Natural killer cell (primary cell): Measurements from ENCODE around the gene ZCCHC14. TPM values are rescaled to one million over a fixed set of nuclear protein-coding genes. Genes with fewer than 3 reads are reported as not detected.
"Not testable (repeated sequence)": the region's sequence is repeated elsewhere in the genome, so short reads cannot be mapped to it uniquely, and the experiment has no call there.

ENCODE experiments used
- ATAC-seq, 3 donors: fragments of 150-1000 bp in 2 of 3; fragments of 200-7000 bp in 1 of 3; cut with Tn5 transposase; 1 replicate in 1 of 3; 2 replicates in 2 of 3; pipeline ENCODE4 v1.10.0; 2021; ENCODE audit warnings: mild to moderate bottlenecking in 2 of 3, moderate library complexity in 2 of 3
- DNase-seq, 2 donors: peaks; one replicate each; pipeline versions ENCODE4 v3.0.0 to v3.0.0-alpha.2; 2013 to 2021; ENCODE audit warnings: mixed read lengths in 1 of 2
- H3K27ac ChIP-seq: one replicate; pipeline ENCODE4 v1.5.1; 2013; ENCODE audit warnings: mild to moderate bottlenecking, low read length
- H3K27me3 ChIP-seq: one replicate; pipeline ENCODE4 v1.6.1; 2013; ENCODE audit warnings: low read length; ENCODE audit not compliant: control insufficient read depth, insufficient read depth
- H3K36me3 ChIP-seq: one replicate; pipeline ENCODE4 v1.6.1; 2013; ENCODE audit warnings: low read length; ENCODE audit not compliant: control insufficient read depth, insufficient read depth
- H3K4me1 ChIP-seq: one replicate; pipeline ENCODE4 v1.6.1; 2013; ENCODE audit warnings: low read length; ENCODE audit not compliant: control insufficient read depth, insufficient read depth
- H3K4me3 ChIP-seq: one replicate; pipeline ENCODE4 v1.5.1; 2013; ENCODE audit warnings: low read length
- H3K9me3 ChIP-seq: one replicate; pipeline ENCODE4 v1.6.1; 2013; ENCODE audit warnings: low read length; ENCODE audit not compliant: control insufficient read depth, insufficient read depth
- H3K27ac Mint-ChIP-seq, 2 donors: one replicate each; pipeline ENCODE4 v1.8.0; 2022; ENCODE audit warnings: mild to moderate bottlenecking in 2 of 2, mixed read lengths in 2 of 2, moderate library complexity in 1 of 2
- H3K27me3 Mint-ChIP-seq, 2 donors: one replicate each; pipeline ENCODE4 v1.8.0; 2022; ENCODE audit warnings: low read depth in 2 of 2, mixed read lengths in 2 of 2
- H3K36me3 Mint-ChIP-seq: one replicate; pipeline ENCODE4 v1.8.0; 2022; ENCODE audit warnings: mixed read lengths
- H3K4me1 Mint-ChIP-seq, 2 donors: one replicate each; pipeline ENCODE4 v1.8.0; 2022; ENCODE audit warnings: mixed read lengths in 2 of 2
- H3K4me3 Mint-ChIP-seq: one replicate; pipeline ENCODE4 v1.8.0; 2022; ENCODE audit warnings: mild to moderate bottlenecking, moderate library complexity, mixed read lengths
- H3K9me3 Mint-ChIP-seq, 2 donors: one replicate each; pipeline ENCODE4 v1.8.0; 2022; ENCODE audit warnings: mixed read lengths in 2 of 2
- CTCF ChIP-seq: fragments of 200-600 bp; IDR thresholded peaks from one replicate; pipeline ENCODE4 v1.8.0; 2022; ENCODE audit warnings: antibody characterized with exemption
- WGBS: methylation state at CpG from one replicate; pipeline ENCODE4 v1.1.7; 2013; ENCODE audit warnings: missing lambda C conversion rate; ENCODE audit not compliant: insufficient coverage; 5-methylcytosine and 5-hydroxymethylcytosine counted together
- intact Hi-C: fragments of 100-400 bp; cut with micrococcal nuclease; formaldehyde crosslinking; loops from one replicate; pipeline ENCODE4 v1.14.2; 2022
- total RNA-seq, 4 donors: library from RNA; stranded (reverse); fragments of 120-200 nt in 1 of 4; gene quantifications; one replicate each; pipeline versions ENCODE4 v1.2.3 to v1.2.4, GENCODE V29; 2013 to 2022

Gene ZCCHC14
- total RNA-seq, 3 donors from 2014 or later (not counting 1 experiment from before 2014, with no cell fraction given) = 12.2 to 20.9 (median 19.2) TPM

GRCh38 chr16:87526238-87526947 lies 33.6 kb upstream of the ZCCHC14 start:
- Histone ChIP-seq H3K27ac (no peak overlapping the region), H3K4me1 (no peaks in the 10 kb centered on the region), H3K9me3 (no peaks in the 10 kb centered on the region), H3K4me3 (no peak overlapping the region), H3K27me3 (no peaks in the 10 kb centered on the region), H3K36me3 (no peaks in the 10 kb centered on the region)
- Mint-ChIP-seq H3K27ac (no peak overlapping the region), H3K4me1 (no peaks in the 10 kb centered on the region), H3K27me3 (peaks cover 15 to 17% of the 10 kb centered on the region in 2 donors), H3K36me3 (peaks cover 8% of the 10 kb centered on the region), H3K4me3 (no peak overlapping the region), H3K9me3 (peaks cover 0 to 8% of the 10 kb centered on the region in 2 donors)
- ATAC-seq (no peak), DNase-seq (no peak)
- TF ChIP-seq CTCF = no peak
- intact Hi-C loops = no loop called here
- WGBS = 89% methylated on average over 5 of the region's 6 CpGs

- ATAC-seq (no peak), DNase-seq (no peak)
- 68% methylated on average over 3 of the region's 4 CpGs for WGBS
- H3K9me3 ChIP-seq = no peaks in the 10 kb centered on the region
- no peaks in the 10 kb centered on the region for H3K4me1 Mint-ChIP-seq
- peaks cover 8% of the 10 kb centered on the region for H3K36me3 Mint-ChIP-seq
- no peaks in the 10 kb centered on the region for H3K27me3 ChIP-seq
- no peak overlapping the region for H3K4me3 Mint-ChIP-seq
- peaks cover 0 to 6% of the 10 kb centered on the region in 2 donors for H3K9me3 Mint-ChIP-seq
- H3K27ac Mint-ChIP-seq = no peak overlapping the region
- H3K36me3 ChIP-seq = no peaks in the 10 kb centered on the region
- H3K4me3 ChIP-seq = no peak overlapping the region
- no peak overlapping the region for H3K27ac ChIP-seq
- TF ChIP-seq CTCF = no peak
- H3K27me3 Mint-ChIP-seq = peaks cover 10 to 23% of the 10 kb centered on the region in 2 donors
- no peaks in the 10 kb centered on the region for H3K4me1 ChIP-seq
- intact Hi-C loops = no loop called here
Measured at GRCh38 chr16:87525352-87525751, 32.5 kb upstream of the ZCCHC14 start.

GRCh38 chr16:87524407-87524806 lies 31.6 kb upstream of the ZCCHC14 start:
- WGBS = 81% methylated on average over 4 of the region's 4 CpGs
- Histone ChIP-seq H3K9me3 (no peaks in the 10 kb centered on the region), H3K4me3 (no peak overlapping the region), H3K36me3 (no peaks in the 10 kb centered on the region), H3K4me1 (no peaks in the 10 kb centered on the region), H3K27ac (no peak overlapping the region), H3K27me3 (no peaks in the 10 kb centered on the region)
- DNase-seq = no peak
- no peak for ATAC-seq
- Mint-ChIP-seq H3K4me3 (no peak overlapping the region), H3K36me3 (peaks cover 3% of the 10 kb centered on the region), H3K27me3 (peaks cover 8 to 26% of the 10 kb centered on the region in 2 donors), H3K9me3 (peaks cover 0 to under 1% of the 10 kb centered on the region in 2 donors), H3K4me1 (no peaks in the 10 kb centered on the region), H3K27ac (no peak overlapping the region)
- intact Hi-C loops = no loop called here
- no peak for TF ChIP-seq CTCF

- H3K27me3 ChIP-seq, DNase-seq, H3K9me3 Mint-ChIP-seq, H3K36me3 Mint-ChIP-seq, H3K36me3 ChIP-seq, H3K27ac ChIP-seq, H3K4me1 ChIP-seq, intact Hi-C loops, ATAC-seq, H3K4me3 ChIP-seq, H3K4me3 Mint-ChIP-seq, H3K4me1 Mint-ChIP-seq, H3K9me3 ChIP-seq, H3K27ac Mint-ChIP-seq: not testable (repeated sequence)
- no CpG with 5 or more reads among the region's 6 CpGs for WGBS
- peaks cover 10 to 26% of the 10 kb centered on the region in 2 donors for H3K27me3 Mint-ChIP-seq
Measured at GRCh38 chr16:87523605-87524004, 30.8 kb upstream of the ZCCHC14 start.

GRCh38 chr16:87521764-87522163 lies 28.9 kb upstream of the ZCCHC14 start:
- intact Hi-C loops, H3K4me1 Mint-ChIP-seq: not testable (repeated sequence)
- WGBS = 85% methylated on average over 7 of the region's 7 CpGs

GRCh38 chr16:87519170-87519569 lies 26.3 kb upstream of the ZCCHC14 start:
- H3K9me3 Mint-ChIP-seq, H3K9me3 ChIP-seq, DNase-seq, H3K27me3 Mint-ChIP-seq, H3K4me3 Mint-ChIP-seq, H3K36me3 Mint-ChIP-seq, H3K27ac ChIP-seq, H3K4me1 Mint-ChIP-seq, H3K27ac Mint-ChIP-seq, H3K27me3 ChIP-seq, intact Hi-C loops, H3K4me1 ChIP-seq, H3K36me3 ChIP-seq, H3K4me3 ChIP-seq, ATAC-seq: not testable (repeated sequence)
- 48% methylated on average over 4 of the region's 4 CpGs for WGBS

More at GRCh38 chr16:87521764-87522163, 28.9 kb upstream of the ZCCHC14 start:
- H3K36me3 ChIP-seq, H3K36me3 Mint-ChIP-seq, H3K27ac ChIP-seq, H3K4me3 ChIP-seq, H3K9me3 Mint-ChIP-seq, H3K4me3 Mint-ChIP-seq, H3K27ac Mint-ChIP-seq, DNase-seq, H3K9me3 ChIP-seq, ATAC-seq, H3K27me3 ChIP-seq, H3K4me1 ChIP-seq: not testable (repeated sequence)
- H3K27me3 Mint-ChIP-seq = peaks cover 10 to 26% of the 10 kb centered on the region in 2 donors
